Measurements from ENCODE around the gene POLR2L. TPM values are rescaled to one million over a fixed set of nuclear protein-coding genes. Genes with fewer than 3 reads are reported as not detected.

The POLR2L gene
- total and polyA plus RNA-seq, 2 of the 13 experiments (the other 11 are each of a cell fraction or from before 2014, with no cell fraction given): 104 to 114 TPM

GRCh38 chr11:844693-845644 is 2.6 kb upstream of the POLR2L start (continued):
- TF ChIP-seq TFDP2 (CRISPR knock-in tag; IDR thresholded peaks at IDR 0.05) (no peak), ZNF749 (CRISPR knock-in tag; IDR thresholded peaks at IDR 0.05; ENCODE audit: borderline replicate concordance) (no peak), SAP130 (CRISPR knock-in tag; IDR thresholded peaks at IDR 0.05; ENCODE audit: low read depth) (peak; percentile 64), HDAC2 (CRISPR knock-in tag; IDR thresholded peaks at IDR 0.05) (peak; percentile 57; the same call in 1 of the 2 replicates), MYPOP (CRISPR knock-in tag; IDR thresholded peaks at IDR 0.05) (peak; percentile 35; the same call in 1 of the 2 replicates), EEA1 (CRISPR knock-in tag; IDR thresholded peaks at IDR 0.05; ENCODE audit: borderline replicate concordance) (peak; percentile 62; the same call in 1 of the 2 replicates), ZNF724P (CRISPR knock-in tag; IDR thresholded peaks at IDR 0.05; ENCODE audit: borderline replicate concordance) (0 out of 2 replicates have a peak, but pooled peaks have one; percentile 22), NFYB (CRISPR knock-in tag; IDR thresholded peaks at IDR 0.05) (no peak), TAF15 (IDR thresholded peaks at IDR 0.05; ENCODE audit: low read depth, low read length, poor library complexity, severe bottlenecking) (no peak), MXI1 (IDR thresholded peaks at IDR 0.05; ENCODE audit: borderline replicate concordance, low read depth, low read length) (peak; percentile 57; the same call in 1 of the 3 replicates), TFE3 (CRISPR knock-in tag; IDR thresholded peaks at IDR 0.05) (peak; percentile 90), MEIS1 (CRISPR knock-in tag; IDR thresholded peaks at IDR 0.05; ENCODE audit: borderline replicate concordance) (peak; percentile 34; the same call in 1 of the 2 replicates), PRDM10 (CRISPR knock-in tag; IDR thresholded peaks at IDR 0.05; ENCODE audit: low read depth) (peak; percentile 46; the same call in 1 of the 2 replicates), ZNF337 (CRISPR knock-in tag; IDR thresholded peaks at IDR 0.05; ENCODE audit: borderline replicate concordance, low read depth) (no peak), ZSCAN25 (CRISPR knock-in tag; IDR thresholded peaks at IDR 0.05) (peak; percentile 64; the same call in 1 of the 2 replicates), NFYC (CRISPR knock-in tag; IDR thresholded peaks at IDR 0.05) (0 out of 2 replicates have a peak, but pooled peaks have one; percentile 13), TARDBP (CRISPR knock-in tag; IDR thresholded peaks at IDR 0.05) (peak; percentile 47; the same call in 1 of the 2 replicates)
- TF ChIP-seq, protein P1, sequence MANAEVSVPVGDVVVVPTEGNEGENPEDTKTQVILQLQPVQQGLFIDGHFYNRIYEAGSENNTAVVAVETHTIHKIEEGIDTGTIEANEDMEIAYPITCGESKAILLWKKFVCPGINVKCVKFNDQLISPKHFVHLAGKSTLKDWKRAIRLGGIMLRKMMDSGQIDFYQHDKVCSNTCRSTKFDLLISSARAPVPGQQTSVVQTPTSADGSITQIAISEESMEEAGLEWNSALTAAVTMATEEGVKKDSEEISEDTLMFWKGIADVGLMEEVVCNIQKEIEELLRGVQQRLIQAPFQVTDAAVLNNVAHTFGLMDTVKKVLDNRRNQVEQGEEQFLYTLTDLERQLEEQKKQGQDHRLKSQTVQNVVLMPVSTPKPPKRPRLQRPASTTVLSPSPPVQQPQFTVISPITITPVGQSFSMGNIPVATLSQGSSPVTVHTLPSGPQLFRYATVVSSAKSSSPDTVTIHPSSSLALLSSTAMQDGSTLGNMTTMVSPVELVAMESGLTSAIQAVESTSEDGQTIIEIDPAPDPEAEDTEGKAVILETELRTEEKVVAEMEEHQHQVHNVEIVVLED (CRISPR knock-in tag; IDR thresholded peaks at IDR 0.05; ENCODE audit: borderline replicate concordance): peak; percentile 47; the same call in 1 of the 2 replicates
